Spleen (tissue), 11 donors: ENCODE results near the gene VAC14. TPM values are rescaled to one million over a fixed set of nuclear protein-coding genes. Genes with fewer than 3 reads are reported as not detected.
A peak's percentile ranks its signal among the peaks of the same experiment; 100 is the strongest.

ENCODE experiments used
- DNase-seq: peaks from one replicate; pipeline ENCODE4 v3.0.0-alpha.2; 2020
- H3K27ac ChIP-seq, 8 donors: fragments of 200-600 bp; sonication (generic) in 7 of 8; 1 replicate in 4 of 8; 2 replicates in 4 of 8; pipeline versions ENCODE4 v1.5.0 to v1.8.0; 2016 to 2021; ENCODE audit warnings: inconsistent platforms in 4 of 8, mild to moderate bottlenecking in 4 of 8, moderate library complexity in 1 of 8
- H3K27me3 ChIP-seq, 7 donors: fragments of 200-600 bp; sonication (generic) in 6 of 7; replicated peaks in 1 of 7; 1 replicate in 4 of 7; 2 replicates in 3 of 7; pipeline versions ENCODE4 v1.5.0 to v1.8.0; 2016 to 2021; ENCODE audit warnings: inconsistent platforms in 3 of 7, mild to moderate bottlenecking in 1 of 7
- H3K36me3 ChIP-seq, 6 donors: fragments of 200-600 bp; sonication (generic) in 5 of 6; 1 replicate in 4 of 6; 2 replicates in 2 of 6; pipeline versions ENCODE4 v1.5.0 to v1.8.0; 2016 to 2021; ENCODE audit warnings: inconsistent platforms in 2 of 6
- H3K4me1 ChIP-seq, 6 donors: fragments of 200-600 bp; sonication (generic) in 5 of 6; 1 replicate in 3 of 6; 2 replicates in 3 of 6; pipeline versions ENCODE4 v1.5.0 to v1.8.0; 2016 to 2021; ENCODE audit warnings: inconsistent platforms in 3 of 6
- H3K4me3 ChIP-seq, 8 donors: fragments of 200-600 bp; sonication (generic) in 7 of 8; 1 replicate in 4 of 8; 2 replicates in 4 of 8; pipeline versions ENCODE4 v1.5.0 to v1.8.0; 2016 to 2021; ENCODE audit warnings: inconsistent platforms in 4 of 8, mild to moderate bottlenecking in 4 of 8, moderate library complexity in 2 of 8
- H3K9me3 ChIP-seq, 8 donors: fragments of 200-600 bp; sonication (generic) in 7 of 8; 1 replicate in 4 of 8; 2 replicates in 4 of 8; pipeline versions ENCODE4 v1.5.0 to v1.8.0; 2016 to 2021; ENCODE audit warnings: inconsistent platforms in 4 of 8
- CTCF ChIP-seq, 11 experiments: fragments of 200-600 bp in 7 of 11; fragments of 450-650 bp in 4 of 11; sonication (generic) in 4 of 11; IDR thresholded peaks in 8 of 11; conservative IDR thresholded peaks in 3 of 11; 1 replicate in 7 of 11; 2 replicates in 4 of 11; pipeline versions ENCODE4 v1.4.0 to v1.8.0; 2016 to 2021; ENCODE audit warnings: antibody characterized with exemption in 11 of 11, inconsistent platforms in 4 of 11, mild to moderate bottlenecking in 1 of 11
- POLR2A ChIP-seq, 3 donors: fragments of 450-650 bp; IDR thresholded peaks; one replicate each; pipeline ENCODE4 v1.5.1; 2017; ENCODE audit warnings: antibody characterized with exemption in 3 of 3, mild to moderate bottlenecking in 1 of 3
- POLR2AphosphoS5 ChIP-seq, 3 donors: sonication (generic); formaldehyde crosslinking; IDR thresholded peaks; one replicate each; pipeline ENCODE4 v1.5.1; 2017; ENCODE audit warnings: antibody characterized with exemption in 3 of 3
- WGBS, 5 donors: extraction: QIAGEN DNeasy Blood & Tissue Kit in 3 of 5; methylation state at CpG; one replicate each; pipeline versions ENCODE4 v1.1.5 to v1.1.7; 2013 to 2018; 5-methylcytosine and 5-hydroxymethylcytosine counted together
- intact Hi-C: fragments of 100-400 bp; cut with DNase I; formaldehyde crosslinking; loops from one replicate; pipeline ENCODE4 v1.15.0; 2023; ENCODE audit warnings: low total_unique reads
- polyA plus RNA-seq, 3 donors: library from polyadenylated mRNA; stranded (reverse); fragments of 200-250 nt; gene quantifications; one replicate each; pipeline ENCODE4 v1.2.1, GENCODE V29; 2013
- total RNA-seq, 7 donors: library from RNA; depleted of rRNA in 3 of 7; stranded (reverse); fragments of >200 nt in 3 of 7; fragmentation: NEBNext Ultra II Directional in 4 of 7; extraction: Animal tissue kit (Norgen Biotek cat#: 25700) in 4 of 7; gene quantifications; one replicate each; pipeline versions ENCODE4 v1.1.0 to v1.2.1, GENCODE V29; 2016 to 2021
- donor health status: healthy with polysubstance abuse.
- donor health status: DM: no; HTN: no; CAD: no; lungs with moderate emphysema.
- donor health status: DM: no; HTN: no; CAD: no.
- donor health status: Bipolar disorder and iron deficiency.
- donor health status: healthy.
- donor health status: DM: no; HTN: no; CAD: no.
- donor health status: DM: yes; HTN: yes; CAD: no.

The VAC14 gene
- total and polyA plus RNA-seq, 10 donors: 29.1 to 70.0 (median 48.1) TPM

- Histone ChIP-seq H3K27me3 (no peaks in the 10 kb centered on the region), H3K27ac (peak overlapping the region in 7 of 8 donors; percentile 45 to 87 (median 78)), H3K4me1 (peaks cover 18 to 55% (median 38%) of the 10 kb centered on the region in 6 donors), H3K4me3 (no peak overlapping the region), H3K9me3 (no peaks in the 10 kb centered on the region), H3K36me3 (peaks cover 0 to 62% (median 17%) of the 10 kb centered on the region in 6 donors)
- no peak for DNase-seq
- intact Hi-C loops: no loop called here
- no peak for TF ChIP-seq POLR2AphosphoS5 (IDR thresholded peaks at IDR 0.05)
- no peak for TF ChIP-seq CTCF (IDR thresholded peaks at IDR 0.05 in 8 of 11, conservative IDR thresholded peaks at IDR 0.05 in 3 of 11)
- no peak for TF ChIP-seq POLR2A (IDR thresholded peaks at IDR 0.05)
- 81 to 89% (median 83%) methylated on average over 12 to 13 of the region's 13 CpGs for WGBS, 5 donors
Observed at GRCh38 chr16:70735141-70735979, 65.6 kb downstream of the VAC14 start.

- TF ChIP-seq CTCF (IDR thresholded peaks at IDR 0.05 in 8 of 11, conservative IDR thresholded peaks at IDR 0.05 in 3 of 11) (no peak), POLR2A (IDR thresholded peaks at IDR 0.05) (no peak), POLR2AphosphoS5 (IDR thresholded peaks at IDR 0.05) (no peak)
- Histone ChIP-seq H3K4me3 (no peak overlapping the region), H3K27ac (peak overlapping the region in 6 of 8 donors; percentile 45 to 87 (median 78)), H3K36me3 (peaks cover 0 to 62% (median 17%) of the 10 kb centered on the region in 6 donors), H3K4me1 (peaks cover 18 to 48% (median 32%) of the 10 kb centered on the region in 6 donors), H3K27me3 (no peaks in the 10 kb centered on the region), H3K9me3 (no peaks in the 10 kb centered on the region)
- intact Hi-C loops: no loop called here
- 79 to 100% (median 96%) methylated on average over 4 of the region's 4 CpGs for WGBS, 5 donors
- no peak for DNase-seq
Observed at GRCh38 chr16:70734522-70735095, 66.3 kb downstream of the VAC14 start.

DNA sequence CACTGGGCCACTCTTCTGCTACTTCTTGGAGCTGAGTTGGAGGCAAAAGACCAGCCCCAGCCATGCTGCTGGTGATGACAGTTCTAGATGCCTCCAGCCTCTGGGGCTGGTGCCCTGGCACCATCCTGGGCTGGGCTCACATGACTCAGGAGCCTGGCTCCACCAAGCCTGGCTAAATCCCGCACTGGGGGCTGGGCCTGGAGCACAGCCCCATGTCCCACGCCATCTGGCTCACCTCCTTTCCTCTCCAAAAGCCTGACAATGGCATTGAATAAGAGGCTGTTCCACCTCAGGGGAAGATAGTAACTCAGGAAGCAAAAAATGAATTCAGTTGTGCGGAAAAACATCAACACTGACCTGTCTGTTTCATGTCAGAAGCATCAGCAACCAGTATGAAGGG is 70.0 kb downstream of the VAC14 start:
- H3K36me3 ChIP-seq: peaks cover 0 to 82% (median 39%) of the 10 kb centered on the region in 6 donors
- intact Hi-C loops: no loop called here
- H3K9me3 ChIP-seq: no peaks in the 10 kb centered on the region
- TF ChIP-seq POLR2AphosphoS5 (IDR thresholded peaks at IDR 0.05): no peak
- no peak for TF ChIP-seq POLR2A (IDR thresholded peaks at IDR 0.05)
- no peak for TF ChIP-seq CTCF (IDR thresholded peaks at IDR 0.05 in 8 of 11, conservative IDR thresholded peaks at IDR 0.05 in 3 of 11)
- DNase-seq: no peak
- H3K4me3 ChIP-seq: no peak overlapping the region
- H3K4me1 ChIP-seq: peaks cover 0 to 28% (median 2%) of the 10 kb centered on the region in 6 donors
- WGBS, 5 donors: 92 to 97% (median 96%) methylated on average over 3 of the region's 3 CpGs
- no peaks in the 10 kb centered on the region for H3K27me3 ChIP-seq
- H3K27ac ChIP-seq: no peak overlapping the region

DNA sequence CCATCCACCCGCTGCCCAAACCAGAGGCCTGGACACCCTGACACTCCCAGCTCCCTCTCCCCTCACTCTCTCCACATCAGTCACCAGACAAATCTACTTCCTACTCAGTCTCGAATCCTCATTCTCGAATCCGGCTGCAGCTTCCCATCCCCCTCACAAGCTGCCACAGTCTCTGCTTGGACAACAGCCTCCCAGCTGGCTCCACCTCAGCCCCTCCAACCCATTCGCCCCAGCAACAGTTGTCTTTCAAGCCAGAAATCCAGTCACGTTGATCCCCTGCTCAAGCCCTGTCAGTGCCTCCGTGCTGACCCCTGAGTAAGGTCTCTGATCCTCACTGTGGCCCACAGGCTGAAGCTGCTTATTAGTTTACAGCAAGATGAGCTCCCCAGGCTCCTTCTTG is 70.9 kb downstream of the VAC14 start:
- Histone ChIP-seq H3K36me3 (peaks cover 0 to 82% (median 33%) of the 10 kb centered on the region in 6 donors), H3K4me1 (peaks cover 0 to 25% (median 3%) of the 10 kb centered on the region in 6 donors), H3K27ac (no peak overlapping the region), H3K4me3 (no peak overlapping the region), H3K9me3 (no peaks in the 10 kb centered on the region), H3K27me3 (no peaks in the 10 kb centered on the region)
- 81 to 87% (median 83%) methylated on average over 7 of the region's 7 CpGs for WGBS, 5 donors
- DNase-seq: no peak
- intact Hi-C loops: no loop called here
- TF ChIP-seq POLR2AphosphoS5 (IDR thresholded peaks at IDR 0.05): no peak
- TF ChIP-seq POLR2A (IDR thresholded peaks at IDR 0.05): no peak
- no peak for TF ChIP-seq CTCF (IDR thresholded peaks at IDR 0.05 in 8 of 11, conservative IDR thresholded peaks at IDR 0.05 in 3 of 11)
